Endometrial microvascular endothelial cells (primary cell): ENCODE data around the gene MAP3K14. TPM values are rescaled to one million over a fixed set of nuclear protein-coding genes. Genes with fewer than 3 reads are reported as not detected.
"Not testable (repeated sequence)": the region's sequence is repeated elsewhere in the genome, so short reads cannot be mapped to it uniquely, and the experiment has no call there.

Experiments
- in situ Hi-C: cut with HindIII; loops from 2 replicates; pipeline ENCODE4 v1.10.0; 2017; ENCODE audit warnings: low sequenced_read_pairs, low pct_unique_long_range_greater_than_20kb; ENCODE audit errors: inconsistent ontology term
- total RNA-seq: library from RNA; depleted of rRNA; stranded (reverse); fragments of >200 nt; gene quantifications from one replicate; pipeline ENCODE4 v1.2.3, GENCODE V29; 2015; ENCODE audit errors: inconsistent ontology term

The MAP3K14 gene
- total RNA-seq, 1 donor from 2014 or later, result 5.8 TPM

GRCh38 chr17:45307290-45308015 is 9.4 kb downstream of the MAP3K14 start:
- in situ Hi-C loops, result no loop called here

- in situ Hi-C loops, result no loop called here
Measured at GRCh38 chr17:45306623-45307022, 10.2 kb downstream of the MAP3K14 start.

GRCh38 chr17:45306094-45306493 is 10.7 kb downstream of the MAP3K14 start:
- in situ Hi-C loops, result no loop called here

- in situ Hi-C loops, result no loop called here
Measured at GRCh38 chr17:45305530-45306087, 11.2 kb downstream of the MAP3K14 start.

- in situ Hi-C loops, result no loop called here
Measured at GRCh38 chr17:45302649-45303173, 14.1 kb downstream of the MAP3K14 start.

- in situ Hi-C loops, result not testable (repeated sequence)
Measured at GRCh38 chr17:45302220-45302619, 14.6 kb downstream of the MAP3K14 start.

GRCh38 chr17:45301674-45302073 is 15.1 kb downstream of the MAP3K14 start:
- in situ Hi-C loops, result no loop called here

GRCh38 chr17:45300060-45300751 is 16.6 kb downstream of the MAP3K14 start:
- in situ Hi-C loops, result no loop called here

- in situ Hi-C loops, result no loop called here
Measured at GRCh38 chr17:45299361-45299760, 17.5 kb downstream of the MAP3K14 start.

- in situ Hi-C loops, result no loop called here
Measured at GRCh38 chr17:45298546-45299285, 18.1 kb downstream of the MAP3K14 start.

GRCh38 chr17:45296833-45297124 is 20.0 kb downstream of the MAP3K14 start:
- in situ Hi-C loops, result no loop called here

- in situ Hi-C loops, result no loop called here
Measured at GRCh38 chr17:45296003-45296832, 20.6 kb downstream of the MAP3K14 start.

GRCh38 chr17:45294506-45294905 is 22.3 kb downstream of the MAP3K14 start:
- in situ Hi-C loops, result no loop called here

- in situ Hi-C loops, result no loop called here
Measured at GRCh38 chr17:45293413-45294211, 23.2 kb downstream of the MAP3K14 start.

- in situ Hi-C loops, result no loop called here
Measured at GRCh38 chr17:45292696-45293412, 24.0 kb downstream of the MAP3K14 start.

GRCh38 chr17:45291171-45291805 is 25.5 kb downstream of the MAP3K14 start:
- in situ Hi-C loops, result no loop called here

- in situ Hi-C loops, result no loop called here
Measured at GRCh38 chr17:45290269-45290765, 26.5 kb downstream of the MAP3K14 start.
